ENCODE results near the gene LENEP.
"Not testable (repeated sequence)": the region's sequence is repeated elsewhere in the genome, so short reads cannot be mapped to it uniquely, and the experiment has no call there.

LENEP gene

GRCh38 chr1:154994591-154994990, 1.2 kb downstream of the LENEP start:
- TF ChIP-seq ZNF274 (IDR thresholded peaks at IDR 0.05; ENCODE audit: low read depth, low read length) = no peak
- H3K4me3 ChIP-seq (ENCODE audit: low read length) = no peak overlapping the region

DNA sequence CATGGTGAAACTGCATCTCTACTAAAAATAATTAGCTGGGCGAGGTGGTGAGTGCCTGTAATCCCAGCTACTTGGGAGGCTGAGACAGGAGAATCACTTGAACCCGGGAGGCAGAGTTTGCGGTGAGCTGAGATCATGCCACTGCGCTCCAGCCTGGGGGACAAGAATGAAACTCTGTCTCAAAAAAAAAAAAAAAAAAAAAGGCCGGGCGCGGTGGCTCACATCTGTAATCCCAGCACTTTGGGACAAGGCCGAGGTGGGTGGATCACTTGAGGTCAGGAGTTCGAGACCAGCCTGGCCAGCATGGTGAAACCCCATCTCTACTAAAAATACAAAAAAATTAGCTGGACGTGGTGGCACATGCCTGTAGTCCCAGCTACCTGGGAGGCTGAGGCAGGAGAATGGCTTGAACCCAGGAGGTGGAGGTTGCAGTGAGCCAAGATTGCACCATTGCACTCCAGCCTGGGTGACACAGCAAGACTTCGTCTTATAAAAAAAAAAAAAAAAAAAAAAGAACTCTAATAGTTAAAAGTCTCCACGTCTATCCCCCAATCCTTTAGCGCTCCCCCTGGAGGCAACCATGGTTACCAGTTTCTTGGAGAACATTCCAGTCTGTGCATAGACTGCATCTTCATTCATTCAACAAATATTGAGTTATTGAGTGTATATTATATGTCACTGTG, 2.1 kb downstream of the LENEP start:
- H3K4me3 ChIP-seq (ENCODE audit: low read length) = not testable (repeated sequence)

- H3K4me3 ChIP-seq (ENCODE audit: low read length) = no peak overlapping the region
- no peak for TF ChIP-seq ZNF274 (IDR thresholded peaks at IDR 0.05; ENCODE audit: low read depth, low read length)
Measured at GRCh38 chr1:154996966-154997701, 3.7 kb downstream of the LENEP start.

GRCh38 chr1:154998201-154998780, 4.9 kb downstream of the LENEP start:
- no peak overlapping the region; the same call in 1 of the 2 replicates for H3K4me3 ChIP-seq (ENCODE audit: low read length)
- no peak for TF ChIP-seq ZNF274 (IDR thresholded peaks at IDR 0.05; ENCODE audit: low read depth, low read length)

DNA sequence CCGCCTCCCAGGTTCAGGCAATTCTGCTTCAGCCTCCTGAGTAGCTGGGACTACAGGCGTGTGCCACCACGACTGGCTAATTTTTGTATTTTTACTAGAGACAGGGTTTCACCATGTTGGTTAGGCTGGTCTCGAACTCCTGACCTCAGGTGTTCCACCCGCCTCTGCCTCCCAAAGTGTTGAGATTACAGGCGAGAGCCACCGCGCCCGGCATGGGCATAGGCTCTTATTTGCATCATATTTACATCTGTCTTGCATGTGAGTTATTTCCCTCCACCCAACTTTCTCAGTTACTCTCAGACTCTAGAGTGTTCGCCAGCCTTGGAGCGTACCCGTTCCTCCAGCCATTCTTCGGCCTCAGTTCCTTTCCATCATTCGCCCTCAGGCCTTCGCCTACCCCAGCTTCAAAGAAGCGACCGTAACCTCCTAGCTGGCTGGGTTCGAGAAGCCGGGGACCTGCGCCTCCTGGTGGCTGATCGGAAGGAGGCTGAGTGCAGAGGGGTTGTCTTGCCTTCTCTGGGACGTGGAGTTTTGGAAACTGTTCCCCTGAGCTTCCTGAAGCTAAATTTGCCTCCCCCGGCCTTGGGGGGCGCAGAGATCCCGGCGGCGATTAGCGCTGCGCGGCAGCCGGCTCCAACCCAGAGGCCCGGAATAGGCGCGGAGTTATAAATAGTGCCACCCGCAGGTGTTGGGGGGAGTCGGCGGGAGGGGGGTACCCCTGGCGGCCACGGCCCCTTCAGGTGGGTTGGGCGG, 5.6 kb downstream of the LENEP start:
- no peak for TF ChIP-seq ZNF274 (IDR thresholded peaks at IDR 0.05; ENCODE audit: low read depth, low read length)
- H3K4me3 ChIP-seq (ENCODE audit: low read length) = peak overlapping the region; percentile 18; the same call in 1 of the 2 replicates

GRCh38 chr1:154999571-155000410, 6.4 kb downstream of the LENEP start:
- H3K4me3 ChIP-seq (ENCODE audit: low read length) = peak overlapping the region; percentile 66; the same call in 1 of the 2 replicates
- no peak for TF ChIP-seq ZNF274 (IDR thresholded peaks at IDR 0.05; ENCODE audit: low read depth, low read length)

- no peak for TF ChIP-seq ZNF274 (IDR thresholded peaks at IDR 0.05; ENCODE audit: low read depth, low read length)
- peak overlapping the region; percentile 74; the same call in 1 of the 2 replicates for H3K4me3 ChIP-seq (ENCODE audit: low read length)
Measured at GRCh38 chr1:155000411-155000725, 7.0 kb downstream of the LENEP start.

DNA sequence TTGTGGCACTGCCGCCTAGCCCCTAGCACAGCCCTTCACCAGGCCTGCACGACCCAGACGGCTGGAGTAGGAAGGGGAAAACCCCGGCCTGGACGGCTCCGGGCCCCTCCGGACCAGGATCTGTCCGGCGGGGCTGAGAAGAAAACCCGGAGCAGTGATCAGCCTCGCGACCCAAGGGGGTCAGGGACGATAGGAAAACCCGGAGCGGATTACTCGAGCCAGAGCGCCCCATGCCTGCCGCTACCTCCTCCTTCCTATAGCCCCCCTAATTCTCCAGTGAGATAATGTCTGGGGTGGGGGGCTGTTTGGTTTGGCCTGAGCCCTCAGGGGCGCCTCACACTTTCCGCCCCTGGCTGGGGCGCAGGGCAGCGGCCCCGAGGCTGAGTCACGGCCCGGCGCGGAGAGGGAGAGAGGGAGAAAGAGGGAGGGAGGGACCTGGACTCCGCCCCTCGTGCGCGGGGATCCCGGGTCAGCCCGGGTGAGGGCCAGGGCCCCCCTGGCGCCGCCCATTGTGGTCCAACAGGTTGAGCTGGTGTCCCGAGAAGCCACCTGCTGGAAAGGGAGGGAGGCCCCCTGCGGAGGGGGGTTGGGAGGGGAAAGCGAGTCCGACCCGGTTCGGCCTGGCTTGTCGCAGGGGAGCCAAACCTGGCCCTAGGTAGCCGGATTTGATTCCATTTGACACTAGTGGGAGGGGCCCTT, 7.5 kb downstream of the LENEP start:
- no peak for TF ChIP-seq ZNF274 (IDR thresholded peaks at IDR 0.05; ENCODE audit: low read depth, low read length)
- H3K4me3 ChIP-seq (ENCODE audit: low read length) = peak overlapping the region; percentile 74

GRCh38 chr1:155001425-155001674, 8.0 kb downstream of the LENEP start:
- peak overlapping the region; percentile 74 for H3K4me3 ChIP-seq (ENCODE audit: low read length)
- TF ChIP-seq ZNF274 (IDR thresholded peaks at IDR 0.05; ENCODE audit: low read depth, low read length) = no peak

DNA sequence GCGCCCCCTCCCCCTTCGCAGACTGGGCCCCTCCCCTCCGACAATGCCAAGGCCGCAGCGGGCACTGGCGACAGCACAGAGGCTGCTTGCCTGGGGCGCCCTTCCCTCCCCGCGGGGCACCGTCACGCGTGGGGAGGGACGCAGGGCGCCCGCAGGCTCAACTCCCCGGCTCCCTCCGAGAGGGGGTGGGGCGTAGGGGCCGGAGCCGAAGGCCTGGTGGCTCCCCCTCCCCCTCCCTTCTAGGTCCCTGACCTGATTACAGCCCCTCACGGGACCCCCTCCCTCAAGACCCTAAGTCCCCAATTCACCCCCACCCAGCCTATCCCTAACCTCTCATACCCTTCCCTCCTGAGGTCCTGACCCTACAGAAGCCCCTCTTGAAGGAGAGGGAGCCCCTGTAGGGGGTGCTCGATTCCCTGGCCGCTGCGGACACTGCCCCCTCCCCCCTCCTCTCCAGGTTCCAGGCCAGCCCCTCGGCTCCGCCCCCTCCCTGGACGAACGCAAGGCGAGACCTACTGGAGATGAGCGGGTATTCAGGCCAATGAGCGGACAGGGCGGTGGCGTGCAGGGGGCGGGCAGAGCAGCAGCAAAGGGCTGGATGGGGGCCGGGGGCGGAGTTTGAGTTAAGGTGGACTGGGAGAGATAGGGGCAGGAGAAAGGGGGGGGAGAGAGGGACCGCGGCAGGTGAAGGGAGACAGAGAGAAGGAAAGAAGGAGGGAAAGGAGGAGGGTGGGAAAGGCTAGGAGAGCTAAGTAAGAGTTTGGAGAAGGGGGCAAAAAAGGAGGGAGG, 8.5 kb downstream of the LENEP start:
- no peak for TF ChIP-seq ZNF274 (IDR thresholded peaks at IDR 0.05; ENCODE audit: low read depth, low read length)
- peak overlapping the region; percentile 74 for H3K4me3 ChIP-seq (ENCODE audit: low read length)

DNA sequence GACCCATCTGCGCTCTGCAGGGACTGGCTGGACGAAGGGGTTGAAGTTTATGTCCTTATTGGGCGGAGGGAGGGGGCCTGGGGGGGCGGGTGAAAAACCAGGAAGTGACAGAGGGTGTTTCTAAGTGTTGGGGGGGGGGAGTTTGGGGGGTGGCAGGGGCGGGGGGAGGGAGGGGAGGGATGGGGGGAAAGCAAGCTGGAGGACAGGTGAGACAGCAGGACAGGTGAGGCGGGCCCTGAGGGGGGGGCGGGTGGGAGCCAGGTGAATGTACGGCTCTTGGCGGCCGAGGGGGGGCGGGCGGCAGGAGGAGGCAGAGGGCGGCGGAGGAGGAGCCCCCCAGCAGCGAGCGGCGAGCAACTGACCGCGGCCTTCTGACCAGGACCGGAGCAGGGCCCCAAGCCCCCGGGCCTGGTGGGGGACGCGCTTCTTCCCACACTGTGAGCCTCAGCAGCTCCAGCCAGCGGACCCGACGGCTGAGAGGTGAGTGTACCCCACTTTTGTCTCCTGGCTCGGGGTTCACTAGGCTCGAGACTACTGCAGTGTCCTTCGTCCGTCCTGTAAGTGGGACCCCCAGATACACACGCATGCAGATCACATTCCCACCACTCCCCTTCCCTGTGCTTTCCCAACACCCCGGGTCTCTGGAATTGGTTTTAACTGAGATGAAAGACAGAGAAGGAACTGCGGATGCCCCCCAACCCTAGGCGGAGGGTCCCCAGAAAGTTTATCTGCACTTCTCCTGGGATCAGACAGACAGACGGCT, 9.3 kb downstream of the LENEP start, which contains the start of gene ZBTB7B:
ZBTB7B (plus strand) TSS at position 339 of the 763 bp plus-strand sequence. CDS start 11,859 bp downstream, outside the sequence.
- no peak for TF ChIP-seq ZNF274 (IDR thresholded peaks at IDR 0.05; ENCODE audit: low read depth, low read length)
- peak within 1 kb of the TSS; percentile 80 for H3K4me3 ChIP-seq (ENCODE audit: low read length)

DNA sequence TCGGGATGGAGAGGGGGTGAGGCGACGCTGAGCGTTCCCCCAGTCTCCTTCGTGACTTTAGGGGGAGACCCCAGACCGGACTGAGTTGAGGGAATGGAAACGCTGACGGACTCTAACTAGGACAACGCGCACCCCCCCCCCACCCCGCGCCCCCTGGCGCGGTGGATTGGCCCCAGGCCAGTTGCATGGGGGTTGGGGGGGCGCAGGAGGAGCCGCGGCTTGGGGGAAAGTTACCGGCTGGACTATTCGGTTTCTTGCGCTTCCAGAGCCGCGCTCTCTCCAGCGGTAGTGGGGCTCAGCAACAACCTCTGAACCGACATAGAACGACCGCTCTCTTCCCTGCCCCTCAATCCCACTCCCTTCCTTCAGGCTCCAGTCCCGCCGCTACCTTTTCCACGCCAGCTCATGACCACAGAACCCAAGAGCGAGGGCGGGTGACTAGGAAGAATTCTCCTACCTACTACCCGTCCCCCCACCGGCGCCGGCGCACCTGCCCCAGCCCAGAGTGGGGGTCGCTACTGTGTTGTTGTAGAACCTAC, 9.9 kb downstream of the LENEP start:
- peak overlapping the region; percentile 80 for H3K4me3 ChIP-seq (ENCODE audit: low read length)
- no peak for TF ChIP-seq ZNF274 (IDR thresholded peaks at IDR 0.05; ENCODE audit: low read depth, low read length)

Measured in GM08714 (cell line).